Retina (tissue), 1 donor: Measurements from ENCODE around the gene LRRC2.

Source experiments
- DNase-seq: peaks from one replicate; pipeline ENCODE4 v3.0.0-alpha.2; 2016

LRRC2 gene

GRCh38 chr3:46471371-46471914 is 94.7 kb downstream of the LRRC2 start:
- DNase-seq = no peak

GRCh38 chr3:46470831-46471230 is 95.3 kb downstream of the LRRC2 start:
- no peak for DNase-seq

DNA sequence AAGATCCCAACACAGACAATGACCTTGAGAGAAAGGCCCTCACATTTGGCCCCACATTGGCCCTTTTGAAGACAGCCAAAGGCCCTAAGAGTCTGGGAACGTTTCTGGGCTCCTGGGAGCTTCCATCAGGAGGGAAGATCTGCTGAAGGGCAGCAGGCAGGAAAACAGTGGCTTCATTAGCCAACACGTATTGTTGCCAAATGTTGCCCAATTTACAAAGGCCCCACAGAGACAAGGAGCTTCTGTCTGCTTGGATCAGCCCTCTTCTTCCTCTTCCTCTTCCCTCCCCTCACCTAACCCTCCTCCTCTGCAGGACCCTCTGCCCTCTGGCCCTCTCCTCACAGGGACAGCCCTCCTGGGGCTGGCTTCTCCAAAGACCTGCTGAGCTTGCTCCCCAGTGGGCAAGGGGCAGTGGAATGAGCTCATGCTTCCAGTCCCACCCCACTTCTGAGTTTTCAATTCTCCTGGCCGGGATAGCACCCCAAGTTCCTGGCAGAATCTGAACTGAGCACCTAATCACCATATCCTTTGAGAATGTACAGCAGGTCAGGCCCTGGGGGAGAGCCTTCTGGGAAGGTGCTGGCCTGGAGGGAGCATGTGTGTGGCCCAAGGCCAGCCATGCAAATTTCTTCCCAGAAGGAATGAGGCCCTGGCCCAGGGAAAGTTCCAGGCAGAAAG is 96.3 kb downstream of the LRRC2 start:
- no peak for DNase-seq

GRCh38 chr3:46468753-46469600 is 97.1 kb downstream of the LRRC2 start:
- DNase-seq = no peak

- DNase-seq = no peak
Measured at GRCh38 chr3:46467562-46467961, 98.5 kb downstream of the LRRC2 start.

- no peak for DNase-seq
Measured at GRCh38 chr3:46466871-46467403, 99.2 kb downstream of the LRRC2 start.

DNA sequence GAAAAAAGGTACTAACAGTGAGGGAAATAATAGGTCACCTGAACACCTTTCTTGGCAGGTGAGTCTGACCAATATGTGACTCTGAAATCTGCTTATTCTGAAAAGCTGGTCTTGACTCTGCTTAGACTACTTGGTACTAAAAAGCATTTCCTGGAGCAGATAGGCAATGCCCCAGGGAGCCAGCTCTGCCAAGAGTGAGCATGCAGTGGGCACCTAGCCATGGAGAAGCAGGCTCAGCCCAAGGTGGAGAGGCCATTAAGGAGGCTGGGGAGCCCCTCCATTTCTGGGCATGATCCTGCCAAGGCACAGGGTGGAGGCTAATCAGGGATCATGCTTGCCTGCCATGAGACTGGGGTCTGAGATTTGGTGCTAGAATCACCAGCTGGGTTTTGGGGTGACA is 99.8 kb downstream of the LRRC2 start:
- no peak for DNase-seq
